GM12875 (cell line): ENCODE results near the gene PTAR1.
"Not testable (repeated sequence)": the region's sequence is repeated elsewhere in the genome, so short reads cannot be mapped to it uniquely, and the experiment has no call there.

Experiments
- H3K4me3 ChIP-seq: one replicate; pipeline ENCODE4 v1.5.1; 2011; ENCODE audit warnings: low read depth, low read length, control low read depth
- TF ChIP-seq, protein P1 (sequence below): IDR thresholded peaks from 2 replicates; pipeline ENCODE4 v1.5.1; 2011; ENCODE audit warnings: low read depth, mild to moderate bottlenecking, control low read depth, inconsistent platforms, low read length, moderate library complexity, borderline replicate concordance; ENCODE audit not compliant: insufficient read depth

Gene PTAR1

DNA sequence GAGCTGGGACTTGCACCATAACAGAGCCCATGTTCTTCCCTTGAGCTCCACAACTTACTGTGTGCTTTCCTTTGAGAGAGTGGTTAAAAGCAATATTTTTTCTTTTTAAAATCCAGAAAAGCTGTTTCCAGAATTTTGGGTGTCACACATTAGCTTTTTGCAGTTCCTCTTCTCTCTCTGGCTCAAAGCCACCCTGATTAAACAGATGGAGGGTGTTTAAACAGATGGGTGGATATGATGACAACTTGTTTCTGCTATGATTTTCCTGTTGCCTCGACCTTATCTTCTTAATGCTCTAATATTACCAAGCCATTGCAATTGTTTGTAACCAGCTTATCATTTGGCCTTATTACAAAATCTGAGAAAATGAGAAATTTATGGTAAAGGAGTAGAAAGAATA is 37.9 kb upstream of the PTAR1 start:
- TF ChIP-seq, protein P1, sequence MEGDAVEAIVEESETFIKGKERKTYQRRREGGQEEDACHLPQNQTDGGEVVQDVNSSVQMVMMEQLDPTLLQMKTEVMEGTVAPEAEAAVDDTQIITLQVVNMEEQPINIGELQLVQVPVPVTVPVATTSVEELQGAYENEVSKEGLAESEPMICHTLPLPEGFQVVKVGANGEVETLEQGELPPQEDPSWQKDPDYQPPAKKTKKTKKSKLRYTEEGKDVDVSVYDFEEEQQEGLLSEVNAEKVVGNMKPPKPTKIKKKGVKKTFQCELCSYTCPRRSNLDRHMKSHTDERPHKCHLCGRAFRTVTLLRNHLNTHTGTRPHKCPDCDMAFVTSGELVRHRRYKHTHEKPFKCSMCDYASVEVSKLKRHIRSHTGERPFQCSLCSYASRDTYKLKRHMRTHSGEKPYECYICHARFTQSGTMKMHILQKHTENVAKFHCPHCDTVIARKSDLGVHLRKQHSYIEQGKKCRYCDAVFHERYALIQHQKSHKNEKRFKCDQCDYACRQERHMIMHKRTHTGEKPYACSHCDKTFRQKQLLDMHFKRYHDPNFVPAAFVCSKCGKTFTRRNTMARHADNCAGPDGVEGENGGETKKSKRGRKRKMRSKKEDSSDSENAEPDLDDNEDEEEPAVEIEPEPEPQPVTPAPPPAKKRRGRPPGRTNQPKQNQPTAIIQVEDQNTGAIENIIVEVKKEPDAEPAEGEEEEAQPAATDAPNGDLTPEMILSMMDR = no peak
- H3K4me3 ChIP-seq = no peak overlapping the region

DNA sequence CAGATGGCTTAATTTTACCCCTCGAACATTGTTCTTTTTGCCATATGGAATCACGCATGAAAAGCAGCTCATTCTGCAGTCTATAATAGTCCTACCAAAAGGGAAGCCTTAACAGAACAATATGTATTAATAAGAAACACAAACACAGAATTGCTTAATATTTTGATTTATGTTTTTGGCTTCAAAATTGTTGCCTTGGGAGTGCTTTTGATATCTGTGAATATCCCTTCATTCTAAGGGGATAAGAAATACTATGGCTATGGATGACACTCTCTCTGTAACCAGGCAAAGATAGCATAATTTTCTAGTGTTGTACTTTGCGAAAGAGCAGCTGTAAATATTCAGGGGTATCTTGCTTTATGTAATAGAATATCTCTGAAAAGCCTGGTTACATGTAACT is 34.5 kb upstream of the PTAR1 start:
- TF ChIP-seq, protein P1 = no peak

DNA sequence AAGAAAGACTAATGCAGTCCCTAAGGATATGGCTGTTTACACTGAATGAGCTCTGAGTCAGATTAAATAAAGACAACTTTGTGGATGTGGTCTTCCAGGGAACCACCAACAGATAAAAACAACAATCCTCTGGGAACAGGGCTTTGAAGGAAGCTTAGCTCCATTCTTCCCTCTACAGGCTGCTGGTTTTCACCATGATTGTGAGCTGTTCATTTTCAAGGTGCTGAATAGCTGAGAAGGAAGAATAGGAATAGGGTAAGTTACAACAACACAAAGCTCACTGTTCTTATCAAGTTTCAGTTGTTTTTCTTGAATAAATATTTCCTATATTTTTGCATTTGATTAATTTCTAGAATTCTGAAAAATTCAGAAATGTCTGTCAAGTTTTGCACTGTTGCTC is 25.9 kb upstream of the PTAR1 start:
- H3K4me3 ChIP-seq = no peak overlapping the region
- TF ChIP-seq, protein P1 = no peak

More for the DNA sequence above, 34.5 kb upstream of the PTAR1 start:
- H3K4me3 ChIP-seq = no peak overlapping the region

DNA sequence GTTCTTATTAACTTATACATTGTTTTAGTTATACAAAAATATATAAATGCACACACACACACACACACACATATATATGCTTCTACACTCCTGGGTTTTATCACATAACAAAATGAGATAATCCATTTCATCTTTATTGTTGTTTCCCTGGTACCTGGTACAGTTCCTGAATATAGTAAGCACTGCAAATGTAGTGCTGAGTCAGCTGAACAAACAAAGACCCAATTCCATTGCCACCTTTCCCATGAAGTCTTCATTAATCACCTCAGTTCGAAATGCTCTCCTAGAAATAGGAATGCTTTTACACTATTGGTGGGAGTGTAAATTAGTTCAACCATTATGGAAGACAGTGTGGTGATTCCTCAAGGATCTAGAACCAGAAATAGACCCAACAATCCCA is 13.4 kb upstream of the PTAR1 start:
- TF ChIP-seq, protein P1 = no peak
- no peak overlapping the region for H3K4me3 ChIP-seq

DNA sequence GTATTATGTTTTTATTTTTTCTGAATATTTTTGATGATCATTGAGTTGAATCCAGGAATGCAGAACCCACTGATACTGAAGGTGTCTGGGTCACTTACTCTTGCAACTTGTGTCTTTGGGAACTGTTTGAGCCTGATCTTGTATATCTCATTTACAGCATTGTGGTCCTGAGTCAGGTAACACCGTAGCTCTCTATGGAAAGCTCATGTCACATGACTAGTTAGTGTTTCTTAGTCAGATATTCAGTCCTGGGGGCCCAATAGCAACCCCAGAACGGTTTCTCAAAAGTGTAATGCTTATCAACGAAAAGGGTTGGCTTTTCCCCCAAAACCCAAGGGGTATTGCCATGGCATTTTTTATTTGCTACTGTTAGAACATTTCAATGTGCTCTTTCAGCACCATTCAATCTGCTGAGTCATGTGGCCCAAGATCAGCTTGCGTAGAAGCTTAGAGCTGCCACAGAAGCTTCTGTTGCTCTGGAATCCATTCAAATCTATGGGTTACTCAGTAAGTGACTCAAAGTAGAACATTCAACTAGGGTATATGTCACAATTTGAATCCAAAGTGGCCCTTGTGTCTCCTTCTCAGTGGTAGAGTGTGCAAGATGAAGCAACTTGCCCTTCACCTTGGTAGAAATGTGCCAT is 12.1 kb upstream of the PTAR1 start:
- H3K4me3 ChIP-seq = no peak overlapping the region
- TF ChIP-seq, protein P1 = no peak

DNA sequence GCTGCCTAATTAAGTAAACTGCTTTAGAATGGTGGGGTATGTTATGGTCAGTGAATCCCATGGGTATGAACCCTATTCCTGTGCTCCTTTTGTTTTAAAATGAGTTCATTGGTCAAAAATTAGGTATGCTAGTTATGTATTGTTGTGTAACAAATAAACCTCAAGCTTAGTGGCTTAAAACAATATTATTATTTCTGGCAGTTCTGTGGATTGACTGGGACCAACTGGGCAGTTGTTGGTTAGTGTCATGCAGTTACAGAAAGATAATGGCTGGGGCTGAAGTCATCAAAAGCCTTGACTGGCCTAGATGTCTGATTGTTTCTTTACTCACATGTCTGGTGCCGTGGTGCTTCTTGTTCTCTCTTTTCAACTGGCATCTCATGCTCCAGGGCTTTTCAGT is 8.9 kb upstream of the PTAR1 start:
- H3K4me3 ChIP-seq = no peak overlapping the region
- TF ChIP-seq, protein P1 = no peak

DNA sequence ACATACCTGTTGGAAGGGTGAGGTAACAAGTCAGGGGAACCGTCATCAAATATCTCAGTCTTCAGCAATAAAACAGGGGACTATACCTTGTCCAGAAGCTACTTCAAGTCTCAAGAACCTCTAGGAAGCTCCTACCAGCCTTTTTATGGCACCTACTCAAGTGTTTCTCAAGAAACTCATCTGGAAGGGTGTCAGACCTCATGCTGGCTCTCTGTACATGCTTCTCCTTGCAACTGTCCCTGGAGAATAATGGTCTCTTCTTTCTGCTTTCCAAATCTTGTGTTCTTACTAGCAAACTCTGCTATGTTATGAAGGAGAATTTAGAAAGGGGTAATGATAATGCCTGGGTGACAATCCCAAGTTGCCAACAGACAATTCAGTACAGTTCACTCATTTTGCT is 8.3 kb upstream of the PTAR1 start:
- H3K4me3 ChIP-seq = no peak overlapping the region
- TF ChIP-seq, protein P1 = no peak

DNA sequence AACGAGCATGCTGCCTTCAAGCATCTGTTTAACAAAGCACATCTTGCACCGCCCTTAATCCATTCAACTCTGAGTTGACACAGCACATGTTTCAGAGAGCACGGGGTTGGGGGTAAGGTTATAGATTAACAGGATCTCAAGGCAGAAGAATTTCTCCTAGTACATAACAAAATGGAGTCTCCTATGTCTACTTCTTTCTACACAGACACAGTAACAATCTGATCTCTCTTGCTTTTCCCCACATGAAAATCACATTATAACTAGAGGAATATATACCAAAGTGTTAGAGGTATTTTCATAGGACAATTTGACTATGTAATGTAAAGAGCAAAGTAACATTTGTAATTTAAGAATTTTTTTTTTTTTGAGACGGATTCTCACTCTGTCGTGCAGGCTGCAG is 4.1 kb upstream of the PTAR1 start:
- not testable (repeated sequence) for H3K4me3 ChIP-seq
